Activated gamma-delta T cell treated with anti-CD3 and anti-CD28 coated beads, Interleukin-2, amount 50 U/mL, for 16 hours (primary cell): ENCODE measurements around the gene CXCL1.

Experiments
- DNase-seq: peaks from one replicate; pipeline ENCODE4 v3.0.0-alpha.2; 2020; ENCODE audit warnings: low read depth

CXCL1 gene

DNA sequence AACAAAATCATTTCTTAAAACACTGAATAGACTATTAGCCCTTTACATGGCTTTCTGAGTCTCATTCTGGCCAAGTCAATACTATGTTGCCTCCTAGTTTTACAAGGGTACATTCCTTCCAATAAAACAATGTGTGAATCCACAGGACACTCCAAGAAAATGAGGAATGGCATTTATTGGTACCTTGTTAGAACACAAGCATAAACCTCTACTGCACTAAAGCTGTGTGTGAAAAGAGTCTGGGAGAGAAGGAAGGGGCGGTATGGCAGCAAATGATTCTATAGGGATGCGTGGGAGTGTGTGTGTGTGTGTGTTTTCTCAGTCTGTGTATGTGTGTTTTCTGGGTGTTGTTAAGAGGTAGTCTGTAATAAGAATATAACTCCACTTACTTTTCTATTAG is 48.9 kb downstream of the CXCL1 start:
- no peak for DNase-seq

DNA sequence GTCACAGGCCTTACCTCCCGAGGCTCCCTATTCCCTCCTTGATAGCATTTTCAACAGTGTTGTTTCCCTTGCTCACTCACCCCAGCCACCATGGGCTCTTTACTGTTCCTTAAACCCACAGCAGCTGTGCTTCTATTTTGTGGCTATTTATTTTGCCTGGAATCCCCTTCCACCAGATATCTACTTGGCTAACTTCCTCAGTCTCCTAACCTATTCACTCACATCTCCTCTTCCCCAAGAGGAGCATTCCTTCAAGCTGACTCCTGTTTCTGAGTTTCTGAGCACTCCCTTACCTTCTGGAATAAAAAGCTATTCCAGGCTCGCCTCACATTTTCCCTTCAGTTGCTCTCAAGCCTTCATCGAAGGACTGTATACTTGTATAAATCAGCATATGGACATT is 50.5 kb downstream of the CXCL1 start:
- no peak for DNase-seq
